HFF-Myc (cell line): ENCODE results near the gene OSBPL1A.

Source experiments
- DNase-seq: peaks from one replicate; pipeline ENCODE4 v3.0.0-alpha.2; 2011; ENCODE audit warnings: low read depth; ENCODE audit errors: extremely low read depth
- H3K4me3 ChIP-seq: replicated peaks from 2 replicates; pipeline ENCODE4 v1.5.1; 2011; ENCODE audit warnings: low read depth, mild to moderate bottlenecking, control low read depth, low read length
- CTCF ChIP-seq: IDR thresholded peaks from 2 replicates; pipeline ENCODE4 v1.5.1; 2012; ENCODE audit warnings: mild to moderate bottlenecking, low read depth, low read length, control low read depth; ENCODE audit errors: missing control alignments

Gene OSBPL1A

DNA sequence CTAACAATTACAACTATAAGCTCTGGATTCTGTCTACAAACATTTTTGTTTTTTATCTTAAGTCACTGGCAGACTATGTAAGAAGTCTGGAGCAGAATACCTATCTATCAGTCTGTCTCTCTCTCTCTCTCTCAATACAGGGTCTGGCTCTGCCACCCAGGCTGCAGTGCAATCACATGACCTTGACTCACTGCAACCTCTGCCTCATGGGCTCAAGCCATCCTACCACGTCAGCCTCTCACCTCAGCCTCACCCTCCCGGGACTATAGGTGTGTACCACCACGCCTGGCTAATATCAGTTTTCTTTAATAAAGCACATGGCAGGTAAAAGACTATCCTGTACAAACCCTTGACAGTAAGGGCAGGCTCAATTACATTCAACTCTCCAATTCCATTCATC, 96.9 kb downstream of the OSBPL1A start:
- DNase-seq = no peak
- no peak for TF ChIP-seq CTCF
- H3K4me3 ChIP-seq = no peak overlapping the region

DNA sequence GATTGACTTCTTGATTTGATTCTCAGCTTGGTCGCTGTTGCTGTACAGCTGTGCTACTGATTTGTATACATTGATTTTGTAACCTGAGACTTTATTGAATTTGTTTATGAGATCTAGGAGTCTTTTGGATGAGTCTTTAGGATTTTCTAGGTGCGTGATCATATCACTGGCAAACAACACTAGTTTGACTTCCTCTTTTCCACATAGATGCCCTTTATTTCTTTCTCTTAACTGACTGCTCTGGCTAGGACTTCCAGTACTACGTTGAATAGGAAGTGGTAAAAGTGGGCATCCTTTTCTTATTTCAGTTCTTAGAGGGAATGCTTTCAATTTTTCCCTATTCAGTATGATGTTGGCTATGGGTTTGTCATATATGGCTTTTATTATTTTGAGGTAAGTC, 101.3 kb downstream of the OSBPL1A start:
- no peak overlapping the region for H3K4me3 ChIP-seq
- TF ChIP-seq CTCF = no peak
- no peak for DNase-seq

GRCh38 chr18:24293254-24293653, 104.4 kb downstream of the OSBPL1A start:
- no peak for DNase-seq
- no peak for TF ChIP-seq CTCF
- no peak overlapping the region for H3K4me3 ChIP-seq

DNA sequence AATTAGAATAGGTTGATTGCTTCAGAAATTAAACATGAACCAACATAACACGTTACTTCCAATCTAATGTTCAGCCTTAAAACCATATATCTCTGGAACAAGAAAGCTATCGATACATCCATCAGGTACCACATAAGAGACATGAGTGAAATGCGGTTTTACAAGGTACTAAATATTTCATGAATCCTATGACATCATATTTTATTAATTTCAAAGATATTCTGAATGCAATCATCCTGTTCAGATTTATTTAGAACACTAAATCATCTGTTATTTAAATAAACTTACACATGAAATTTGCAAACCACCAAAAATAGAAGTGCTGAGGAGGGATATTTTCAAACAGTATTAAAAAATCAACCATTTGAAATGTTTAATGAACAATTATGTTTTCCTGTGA, 119.0 kb downstream of the OSBPL1A start:
- H3K4me3 ChIP-seq = no peak overlapping the region
- no peak for TF ChIP-seq CTCF
- no peak for DNase-seq

DNA sequence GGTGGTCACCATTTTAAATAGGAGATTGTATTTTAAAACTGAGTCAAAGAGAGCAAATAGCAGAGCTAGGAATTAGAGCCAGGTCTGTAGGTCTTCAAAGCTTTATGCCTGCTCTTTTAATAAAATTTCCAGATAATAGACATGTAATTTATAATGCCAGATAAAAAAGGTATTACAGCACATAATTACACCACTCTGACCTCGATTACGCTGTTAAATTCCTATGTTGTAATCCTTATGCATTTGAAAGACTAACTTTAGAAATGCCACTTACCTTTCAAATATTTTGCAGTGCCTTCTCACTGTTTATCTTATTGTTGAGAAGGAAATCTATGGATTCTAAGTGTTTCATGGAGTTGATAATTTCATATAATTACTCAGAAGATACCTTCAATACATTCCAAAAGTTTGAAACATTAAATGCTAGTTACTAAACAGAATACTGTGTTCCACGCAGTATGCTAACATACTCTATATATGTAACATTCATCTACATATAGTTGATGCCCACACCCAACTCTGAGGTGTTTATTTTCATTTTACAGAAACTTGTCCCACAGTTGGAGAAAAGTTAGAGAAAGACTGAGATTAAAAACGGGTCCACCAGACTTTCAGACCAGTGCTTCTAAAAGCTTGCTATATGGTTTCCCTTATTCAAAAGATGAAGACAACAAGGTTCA, 120.0 kb downstream of the OSBPL1A start:
- H3K4me3 ChIP-seq = no peak overlapping the region
- no peak for TF ChIP-seq CTCF
- no peak for DNase-seq

- H3K4me3 ChIP-seq = no peak overlapping the region
Observed at GRCh38 chr18:24276994-24277393, 120.6 kb downstream of the OSBPL1A start.

More at GRCh38 chr18:24276994-24277393, 120.6 kb downstream of the OSBPL1A start:
- DNase-seq = no peak
- no peak for TF ChIP-seq CTCF
